ENCODE results near the gene FAM120C.

The FAM120C gene

GRCh38 chrX:54063361-54063760 is 119.7 kb downstream of the FAM120C start:
- TF ChIP-seq CTCF (IDR thresholded peaks at IDR 0.05), result no peak
- no peak overlapping the region for H3K9ac ChIP-seq
- H3K9me3 ChIP-seq (ENCODE audit: control insufficient read depth, low read length), result no peaks in the 10 kb centered on the region
- H3K27ac ChIP-seq, result no peak overlapping the region
- no peak overlapping the region for H3K4me2 ChIP-seq (ENCODE audit: low read length)
- H3K4me1 ChIP-seq, result no peaks in the 10 kb centered on the region
- no peaks in the 10 kb centered on the region for H3K79me2 ChIP-seq
- no peaks in the 10 kb centered on the region for H3K36me3 ChIP-seq (ENCODE audit: control insufficient read depth, insufficient read depth, low read length)
- H3K4me3 ChIP-seq (ENCODE audit: low read depth, low read length), result no peak overlapping the region
- no peaks in the 10 kb centered on the region for H3K27me3 ChIP-seq (ENCODE audit: control insufficient read depth, insufficient read depth, low read length)
- H2AFZ ChIP-seq, result no peak overlapping the region

GRCh38 chrX:54049801-54050200 is 133.3 kb downstream of the FAM120C start:
- Histone ChIP-seq H3K9me3 (ENCODE audit: control insufficient read depth, low read length) (no peaks in the 10 kb centered on the region), H3K4me3 (ENCODE audit: low read depth, low read length) (no peak overlapping the region), H3K4me2 (ENCODE audit: low read length) (no peak overlapping the region), H3K27ac (no peak overlapping the region), H3K79me2 (no peaks in the 10 kb centered on the region), H3K36me3 (ENCODE audit: control insufficient read depth, insufficient read depth, low read length) (no peaks in the 10 kb centered on the region), H3K9ac (no peak overlapping the region), H3K4me1 (no peaks in the 10 kb centered on the region), H2AFZ (no peak overlapping the region), H3K27me3 (ENCODE audit: control insufficient read depth, insufficient read depth, low read length) (no peaks in the 10 kb centered on the region)
- TF ChIP-seq CTCF (IDR thresholded peaks at IDR 0.05), result no peak

- Histone ChIP-seq H3K27me3 (ENCODE audit: control insufficient read depth, insufficient read depth, low read length) (no peaks in the 10 kb centered on the region), H3K9me3 (ENCODE audit: control insufficient read depth, low read length) (no peaks in the 10 kb centered on the region), H2AFZ (no peak overlapping the region), H3K79me2 (no peaks in the 10 kb centered on the region), H3K9ac (no peak overlapping the region), H3K4me3 (ENCODE audit: low read depth, low read length) (no peak overlapping the region), H3K4me1 (no peaks in the 10 kb centered on the region), H3K4me2 (ENCODE audit: low read length) (no peak overlapping the region), H3K27ac (no peak overlapping the region), H3K36me3 (ENCODE audit: control insufficient read depth, insufficient read depth, low read length) (no peaks in the 10 kb centered on the region)
- TF ChIP-seq CTCF (IDR thresholded peaks at IDR 0.05), result no peak
These were observed 134.6 kb downstream of the FAM120C start for GRCh38 chrX:54048412-54048811.

- Histone ChIP-seq H3K9ac (no peak overlapping the region), H3K79me2 (no peaks in the 10 kb centered on the region), H3K4me2 (ENCODE audit: low read length) (no peak overlapping the region), H3K4me1 (no peaks in the 10 kb centered on the region), H3K36me3 (ENCODE audit: control insufficient read depth, insufficient read depth, low read length) (no peaks in the 10 kb centered on the region), H3K4me3 (ENCODE audit: low read depth, low read length) (no peak overlapping the region), H3K9me3 (ENCODE audit: control insufficient read depth, low read length) (no peaks in the 10 kb centered on the region), H2AFZ (peak overlapping the region; percentile 68), H3K27me3 (ENCODE audit: control insufficient read depth, insufficient read depth, low read length) (no peaks in the 10 kb centered on the region), H3K27ac (no peak overlapping the region)
- no peak for TF ChIP-seq CTCF (IDR thresholded peaks at IDR 0.05)
These were observed 137.4 kb downstream of the FAM120C start for GRCh38 chrX:54045563-54046228.

GRCh38 chrX:54044877-54045338 is 138.1 kb downstream of the FAM120C start:
- Histone ChIP-seq H3K79me2 (no peaks in the 10 kb centered on the region), H3K9me3 (ENCODE audit: control insufficient read depth, low read length) (no peaks in the 10 kb centered on the region), H3K4me1 (no peaks in the 10 kb centered on the region), H3K4me2 (ENCODE audit: low read length) (peak overlapping the region; percentile 58), H3K9ac (no peak overlapping the region), H3K27ac (peak overlapping the region; percentile 96), H3K27me3 (ENCODE audit: control insufficient read depth, insufficient read depth, low read length) (no peaks in the 10 kb centered on the region), H3K4me3 (ENCODE audit: low read depth, low read length) (peak overlapping the region; percentile 57), H3K36me3 (ENCODE audit: control insufficient read depth, insufficient read depth, low read length) (no peaks in the 10 kb centered on the region), H2AFZ (peak overlapping the region; percentile 68)
- TF ChIP-seq CTCF (IDR thresholded peaks at IDR 0.05), result no peak
